ENCODE results near the gene C2orf66. TPM values are rescaled to one million over a fixed set of nuclear protein-coding genes. Genes with fewer than 3 reads are reported as not detected.

The C2orf66 gene
- polyA plus RNA-seq, 6 donors from 2014 or later: not detected

Other genes starting within 250 kb of the C2orf66 start
- under 1 TPM in 5 of 6 donors, not detected in 1; 0.35 to 0.47 (median 0.40) TPM for gene HECW2, start 215.8 kb downstream of the C2orf66 start, polyA plus RNA-seq (ENCODE audit: low read depth in 6 of 6)
- under 1 TPM in 3 of 6 donors, not detected in 3; 0.37 to 0.60 (median 0.44) TPM for gene CCDC150, start 169.6 kb downstream of the C2orf66 start, polyA plus RNA-seq (ENCODE audit: low read depth in 6 of 6)
- gene GTF3C3, start 9.7 kb downstream of the C2orf66 start, polyA plus RNA-seq (ENCODE audit: low read depth in 6 of 6): 10 to 100 TPM; 11.5 to 16.2 (median 12.3) TPM
- under 1 TPM in 3 of 6 donors, not detected in 3; 0.22 to 0.39 (median 0.32) TPM for gene PGAP1, start 117.4 kb upstream of the C2orf66 start, polyA plus RNA-seq (ENCODE audit: low read depth in 6 of 6)